ENCODE measurements around the gene C1R. TPM values are rescaled to one million over a fixed set of nuclear protein-coding genes. Genes with fewer than 3 reads are reported as not detected.
A peak's percentile ranks its signal among the peaks of the same experiment; 100 is the strongest.

Gene C1R
- total RNA-seq, 6 donors from 2014 or later, result 116 to 410 (median 210) TPM

DNA sequence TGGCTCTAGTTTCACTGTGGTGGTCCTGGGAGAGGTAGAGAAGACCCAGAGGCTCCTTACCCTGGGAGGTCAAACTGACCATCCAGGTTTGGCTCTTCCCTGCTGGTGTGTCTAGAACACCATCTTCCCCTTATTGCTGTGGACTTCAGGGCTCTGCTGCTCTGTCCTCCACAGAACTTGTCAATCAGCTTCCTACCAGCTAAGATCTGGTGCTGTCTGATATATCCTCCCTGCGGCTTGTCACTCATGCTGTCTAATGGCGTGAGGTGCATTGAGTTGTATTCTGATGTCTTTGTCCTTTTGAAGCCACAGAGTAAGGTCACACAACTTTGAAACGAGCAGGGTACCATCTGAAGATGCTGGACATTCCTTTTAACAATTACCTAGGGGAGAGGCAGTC, 24.0 kb upstream of the C1R start:
- WGBS, 2 donors, result 91 to 92% methylated on average over 3 of the region's 3 CpGs
- peaks cover 0 to 7% (median 6%) of the 10 kb centered on the region in 4 donors for H3K4me1 ChIP-seq
- no peaks in the 10 kb centered on the region for H3K27me3 ChIP-seq
- no peak for DNase-seq
- no peak overlapping the region for H3K4me3 ChIP-seq
- no peak for ATAC-seq (ENCODE audit: low FRiP score in 2 of 2)
- peaks cover 0 to 32% (median 4%) of the 10 kb centered on the region in 4 donors for H3K36me3 ChIP-seq
- H3K27ac ChIP-seq, result no peak overlapping the region
- no peak for TF ChIP-seq POLR2A (IDR thresholded peaks at IDR 0.05)
- TF ChIP-seq EP300 (IDR thresholded peaks at IDR 0.05), result no peak
- TF ChIP-seq POLR2AphosphoS5 (IDR thresholded peaks at IDR 0.05), result no peak
- TF ChIP-seq, protein P1, sequence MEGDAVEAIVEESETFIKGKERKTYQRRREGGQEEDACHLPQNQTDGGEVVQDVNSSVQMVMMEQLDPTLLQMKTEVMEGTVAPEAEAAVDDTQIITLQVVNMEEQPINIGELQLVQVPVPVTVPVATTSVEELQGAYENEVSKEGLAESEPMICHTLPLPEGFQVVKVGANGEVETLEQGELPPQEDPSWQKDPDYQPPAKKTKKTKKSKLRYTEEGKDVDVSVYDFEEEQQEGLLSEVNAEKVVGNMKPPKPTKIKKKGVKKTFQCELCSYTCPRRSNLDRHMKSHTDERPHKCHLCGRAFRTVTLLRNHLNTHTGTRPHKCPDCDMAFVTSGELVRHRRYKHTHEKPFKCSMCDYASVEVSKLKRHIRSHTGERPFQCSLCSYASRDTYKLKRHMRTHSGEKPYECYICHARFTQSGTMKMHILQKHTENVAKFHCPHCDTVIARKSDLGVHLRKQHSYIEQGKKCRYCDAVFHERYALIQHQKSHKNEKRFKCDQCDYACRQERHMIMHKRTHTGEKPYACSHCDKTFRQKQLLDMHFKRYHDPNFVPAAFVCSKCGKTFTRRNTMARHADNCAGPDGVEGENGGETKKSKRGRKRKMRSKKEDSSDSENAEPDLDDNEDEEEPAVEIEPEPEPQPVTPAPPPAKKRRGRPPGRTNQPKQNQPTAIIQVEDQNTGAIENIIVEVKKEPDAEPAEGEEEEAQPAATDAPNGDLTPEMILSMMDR (IDR thresholded peaks at IDR 0.05), result no peak
- no peaks in the 10 kb centered on the region for H3K9me3 ChIP-seq

DNA sequence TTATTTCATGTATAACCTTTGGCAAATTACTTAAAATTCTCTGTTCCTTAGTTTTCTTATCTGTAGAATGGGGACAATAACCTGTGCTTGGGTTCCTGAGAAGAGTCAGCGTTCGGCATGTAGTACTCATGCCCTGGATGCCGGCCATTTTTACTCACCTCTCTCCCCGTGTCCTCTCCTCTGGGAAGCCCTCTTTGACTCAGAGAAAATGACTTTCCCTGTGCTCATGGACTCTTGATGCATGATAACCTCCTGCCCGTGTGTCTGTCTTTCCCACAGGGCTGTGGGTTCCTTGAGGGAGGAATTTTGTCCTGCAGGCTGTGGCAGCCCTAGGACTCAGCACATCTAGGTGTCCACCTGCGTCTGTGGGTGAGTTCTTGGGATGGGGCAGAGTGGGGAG, 22.6 kb upstream of the C1R start:
- H3K27me3 ChIP-seq, result no peaks in the 10 kb centered on the region
- ATAC-seq (ENCODE audit: low FRiP score in 2 of 2), result no peak
- H3K4me1 ChIP-seq, result peaks cover 4 to 7% (median 6%) of the 10 kb centered on the region in 4 donors
- no peak overlapping the region for H3K4me3 ChIP-seq
- H3K9me3 ChIP-seq, result no peaks in the 10 kb centered on the region
- DNase-seq, result no peak
- 91 to 93% methylated on average over 6 of the region's 6 CpGs for WGBS, 2 donors
- TF ChIP-seq EP300 (IDR thresholded peaks at IDR 0.05) (no peak), POLR2A (IDR thresholded peaks at IDR 0.05) (no peak), POLR2AphosphoS5 (IDR thresholded peaks at IDR 0.05) (no peak)
- TF ChIP-seq, protein P1 (IDR thresholded peaks at IDR 0.05), result no peak
- H3K27ac ChIP-seq, result no peak overlapping the region
- H3K36me3 ChIP-seq, result peaks cover 0 to 30% (median 4%) of the 10 kb centered on the region in 4 donors

DNA sequence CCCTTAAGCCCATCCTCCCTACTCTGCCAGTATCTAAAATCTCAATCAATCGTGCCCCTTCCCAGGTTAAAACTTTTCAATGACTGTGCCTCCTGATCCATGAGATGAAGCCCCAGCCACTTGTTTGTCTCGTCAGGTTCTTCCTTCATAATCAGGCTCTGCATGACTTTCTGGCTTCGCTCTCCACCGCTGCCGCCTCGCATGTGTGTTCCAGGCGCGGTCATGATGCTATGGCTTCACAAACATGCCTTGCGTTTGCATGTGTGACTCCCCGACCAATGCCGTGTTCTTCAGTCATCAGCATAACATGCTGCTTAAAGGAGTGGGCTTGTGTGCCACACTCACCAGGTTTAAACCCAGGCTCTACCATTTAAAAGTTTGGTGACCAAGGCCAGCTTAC, 21.8 kb upstream of the C1R start:
- Histone ChIP-seq H3K4me3 (no peak overlapping the region), H3K9me3 (no peaks in the 10 kb centered on the region), H3K27me3 (no peaks in the 10 kb centered on the region), H3K36me3 (peaks cover 0 to 27% (median 4%) of the 10 kb centered on the region in 4 donors), H3K4me1 (peaks cover 12 to 14% (median 13%) of the 10 kb centered on the region in 4 donors), H3K27ac (no peak overlapping the region)
- DNase-seq, result no peak
- TF ChIP-seq, protein P1 (IDR thresholded peaks at IDR 0.05), result no peak
- no peak for TF ChIP-seq POLR2AphosphoS5 (IDR thresholded peaks at IDR 0.05)
- no peak for TF ChIP-seq EP300 (IDR thresholded peaks at IDR 0.05)
- TF ChIP-seq POLR2A (IDR thresholded peaks at IDR 0.05), result no peak
- 87 to 92% methylated on average over 11 of the region's 11 CpGs for WGBS, 2 donors
- ATAC-seq (ENCODE audit: low FRiP score in 2 of 2), result no peak

- no peaks in the 10 kb centered on the region for H3K9me3 ChIP-seq
- no peaks in the 10 kb centered on the region for H3K27me3 ChIP-seq
- WGBS, 2 donors, result 48 to 61% methylated on average over 5 of the region's 5 CpGs
- DNase-seq (no peak), ATAC-seq (ENCODE audit: low FRiP score in 2 of 2) (peak in 1 of 2 donors; percentile 52)
- peaks cover 12 to 14% (median 13%) of the 10 kb centered on the region in 4 donors for H3K4me1 ChIP-seq
- no peak overlapping the region for H3K27ac ChIP-seq
- TF ChIP-seq EP300 (IDR thresholded peaks at IDR 0.05) (no peak), POLR2A (IDR thresholded peaks at IDR 0.05) (no peak), POLR2AphosphoS5 (IDR thresholded peaks at IDR 0.05) (no peak)
- TF ChIP-seq, protein P1 (IDR thresholded peaks at IDR 0.05), result peak; percentile 66 to 93 (median 78)
- H3K4me3 ChIP-seq, result no peak overlapping the region
- H3K36me3 ChIP-seq, result peaks cover 0 to 27% (median 4%) of the 10 kb centered on the region in 4 donors
These were observed 21.2 kb upstream of the C1R start for GRCh38 chr12:7113389-7113871.

GRCh38 chr12:7112041-7112440, 19.8 kb upstream of the C1R start:
- DNase-seq, result no peak
- no peak for ATAC-seq (ENCODE audit: low FRiP score in 2 of 2)
- H3K27me3 ChIP-seq, result no peaks in the 10 kb centered on the region
- peaks cover 0 to 27% (median 4%) of the 10 kb centered on the region in 4 donors for H3K36me3 ChIP-seq
- peaks cover 19 to 26% (median 22%) of the 10 kb centered on the region in 4 donors for H3K4me1 ChIP-seq
- no peak overlapping the region for H3K4me3 ChIP-seq
- TF ChIP-seq, protein P1 (IDR thresholded peaks at IDR 0.05), result no peak
- TF ChIP-seq POLR2A (IDR thresholded peaks at IDR 0.05), result no peak
- no peak for TF ChIP-seq EP300 (IDR thresholded peaks at IDR 0.05)
- no peaks in the 10 kb centered on the region for H3K9me3 ChIP-seq
- no peak overlapping the region for H3K27ac ChIP-seq
- WGBS, 2 donors, result 88% methylated on average over 4 of the region's 4 CpGs

All from upper lobe of left lung (tissue), 6 donors.